NB4 (cell line): ENCODE data around the gene MSI2.
"Not testable (repeated sequence)": the region's sequence is repeated elsewhere in the genome, so short reads cannot be mapped to it uniquely, and the experiment has no call there.

Experiments
- DNase-seq: peaks from one replicate; pipeline ENCODE4 v3.0.0; 2010; ENCODE audit warnings: low read depth
- H3K4me3 ChIP-seq: one replicate; pipeline ENCODE4 v1.5.1; 2011; ENCODE audit warnings: mild to moderate bottlenecking, low read depth, low read length, moderate library complexity
- MYC ChIP-seq: IDR thresholded peaks from 2 replicates; pipeline ENCODE4 v1.6.1; 2011; ENCODE audit warnings: low read depth, low read length
- POLR2A ChIP-seq: IDR thresholded peaks from 2 replicates; pipeline ENCODE4 v1.6.1; 2011; ENCODE audit warnings: mild to moderate bottlenecking; ENCODE audit not compliant: insufficient read length; ENCODE audit errors: extremely low read depth
- TF ChIP-seq, protein P1 (sequence below): IDR thresholded peaks from one replicate; pipeline ENCODE4 v1.5.1; 2012; ENCODE audit warnings: low read depth, low read length
- TF ChIP-seq, protein P2 (sequence below): IDR thresholded peaks from 2 replicates; pipeline ENCODE4 v1.6.1; 2011; ENCODE audit warnings: low read depth, low read length

The MSI2 gene

DNA sequence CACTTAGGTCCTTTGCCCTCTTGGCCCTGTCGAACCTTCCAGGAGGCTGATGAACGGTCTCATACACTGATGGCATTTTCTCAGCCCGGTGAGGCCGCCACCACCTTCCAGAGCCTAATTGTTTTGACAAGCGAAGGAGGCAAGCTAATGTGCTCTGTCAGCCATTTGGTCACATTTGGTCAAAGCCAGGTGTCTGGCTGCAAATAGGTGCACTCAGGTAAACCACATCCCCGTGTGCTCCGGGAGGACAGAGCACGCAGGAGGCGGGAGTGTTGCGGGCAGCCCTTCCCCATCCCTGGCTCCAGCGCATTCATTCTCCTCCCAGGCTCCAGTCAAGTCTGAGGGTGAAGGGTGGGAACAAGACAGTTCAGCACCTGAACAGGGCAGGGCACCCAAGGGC lies 240.1 kb downstream of the MSI2 start:
- TF ChIP-seq MYC, result no peak
- TF ChIP-seq, protein P1, sequence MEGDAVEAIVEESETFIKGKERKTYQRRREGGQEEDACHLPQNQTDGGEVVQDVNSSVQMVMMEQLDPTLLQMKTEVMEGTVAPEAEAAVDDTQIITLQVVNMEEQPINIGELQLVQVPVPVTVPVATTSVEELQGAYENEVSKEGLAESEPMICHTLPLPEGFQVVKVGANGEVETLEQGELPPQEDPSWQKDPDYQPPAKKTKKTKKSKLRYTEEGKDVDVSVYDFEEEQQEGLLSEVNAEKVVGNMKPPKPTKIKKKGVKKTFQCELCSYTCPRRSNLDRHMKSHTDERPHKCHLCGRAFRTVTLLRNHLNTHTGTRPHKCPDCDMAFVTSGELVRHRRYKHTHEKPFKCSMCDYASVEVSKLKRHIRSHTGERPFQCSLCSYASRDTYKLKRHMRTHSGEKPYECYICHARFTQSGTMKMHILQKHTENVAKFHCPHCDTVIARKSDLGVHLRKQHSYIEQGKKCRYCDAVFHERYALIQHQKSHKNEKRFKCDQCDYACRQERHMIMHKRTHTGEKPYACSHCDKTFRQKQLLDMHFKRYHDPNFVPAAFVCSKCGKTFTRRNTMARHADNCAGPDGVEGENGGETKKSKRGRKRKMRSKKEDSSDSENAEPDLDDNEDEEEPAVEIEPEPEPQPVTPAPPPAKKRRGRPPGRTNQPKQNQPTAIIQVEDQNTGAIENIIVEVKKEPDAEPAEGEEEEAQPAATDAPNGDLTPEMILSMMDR, result no peak
- TF ChIP-seq POLR2A, result no peak
- TF ChIP-seq, protein P2, sequence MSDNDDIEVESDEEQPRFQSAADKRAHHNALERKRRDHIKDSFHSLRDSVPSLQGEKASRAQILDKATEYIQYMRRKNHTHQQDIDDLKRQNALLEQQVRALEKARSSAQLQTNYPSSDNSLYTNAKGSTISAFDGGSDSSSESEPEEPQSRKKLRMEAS, result no peak
- DNase-seq, result no peak
- H3K4me3 ChIP-seq, result no peak overlapping the region

DNA sequence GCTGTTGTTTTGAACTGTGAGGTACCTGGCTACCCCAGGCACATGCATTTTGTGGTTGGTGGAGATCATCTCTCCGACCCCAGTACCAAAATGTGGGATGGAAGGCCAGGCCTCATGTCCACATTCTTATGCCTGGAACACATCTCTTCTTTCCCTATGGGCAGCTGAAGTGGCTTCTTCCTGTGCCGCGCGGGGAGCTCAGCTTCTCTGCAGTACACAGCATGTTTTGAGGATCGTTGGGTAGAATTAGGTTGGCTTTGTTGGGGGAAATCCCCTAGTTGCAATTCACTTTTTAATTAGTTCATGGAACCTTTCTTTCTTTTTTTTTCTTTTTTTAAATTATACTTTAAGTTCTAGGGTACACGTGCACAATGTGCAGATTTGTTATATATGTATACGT lies 242.1 kb downstream of the MSI2 start:
- TF ChIP-seq MYC, result no peak
- TF ChIP-seq, protein P1, result no peak
- TF ChIP-seq POLR2A, result no peak
- TF ChIP-seq, protein P2, result no peak
- no peak overlapping the region for H3K4me3 ChIP-seq
- no peak for DNase-seq

DNA sequence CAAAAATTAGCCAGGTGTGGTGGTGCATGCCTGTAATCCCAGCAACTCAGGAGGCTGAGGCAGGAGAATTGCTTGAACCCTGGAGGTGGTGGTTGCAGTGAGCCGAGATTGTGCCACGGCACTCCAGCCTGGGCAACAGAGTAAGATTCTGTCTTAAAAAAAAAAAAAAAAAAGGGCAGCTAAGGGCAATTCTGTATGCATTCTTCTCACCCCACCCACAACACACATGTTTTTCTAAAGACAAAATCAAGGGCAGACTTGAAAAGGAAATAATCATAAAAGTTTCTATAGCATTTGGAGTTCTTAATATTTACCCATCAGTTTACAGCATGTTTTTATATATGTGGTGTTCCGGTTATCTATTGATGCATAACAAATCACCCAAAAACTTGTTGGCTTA lies 242.9 kb downstream of the MSI2 start:
- H3K4me3 ChIP-seq, DNase-seq: not testable (repeated sequence)

DNA sequence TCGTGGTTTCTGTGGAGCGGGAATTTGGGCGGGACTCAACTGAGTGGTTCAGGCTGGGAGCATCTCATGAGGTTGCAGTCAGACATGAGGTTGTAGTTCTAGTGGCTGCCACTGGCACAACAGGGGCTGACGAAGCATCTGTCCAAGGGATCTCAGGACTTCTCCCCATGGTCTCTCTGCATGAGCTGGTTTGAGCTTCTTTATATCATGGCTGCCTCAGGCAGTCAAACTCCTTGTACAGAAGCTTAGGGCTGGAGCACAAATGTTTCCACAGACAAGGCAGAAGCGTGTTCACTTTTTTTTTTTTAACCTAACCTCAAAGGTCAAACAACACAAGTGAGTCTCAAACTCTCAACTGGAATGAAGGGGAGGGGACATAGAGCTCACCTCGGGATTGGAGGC lies 243.3 kb downstream of the MSI2 start:
- no peak for DNase-seq
- H3K4me3 ChIP-seq, result no peak overlapping the region
- TF ChIP-seq MYC (no peak), POLR2A (no peak)
- TF ChIP-seq, protein P1, result no peak
- TF ChIP-seq, protein P2, result no peak

DNA sequence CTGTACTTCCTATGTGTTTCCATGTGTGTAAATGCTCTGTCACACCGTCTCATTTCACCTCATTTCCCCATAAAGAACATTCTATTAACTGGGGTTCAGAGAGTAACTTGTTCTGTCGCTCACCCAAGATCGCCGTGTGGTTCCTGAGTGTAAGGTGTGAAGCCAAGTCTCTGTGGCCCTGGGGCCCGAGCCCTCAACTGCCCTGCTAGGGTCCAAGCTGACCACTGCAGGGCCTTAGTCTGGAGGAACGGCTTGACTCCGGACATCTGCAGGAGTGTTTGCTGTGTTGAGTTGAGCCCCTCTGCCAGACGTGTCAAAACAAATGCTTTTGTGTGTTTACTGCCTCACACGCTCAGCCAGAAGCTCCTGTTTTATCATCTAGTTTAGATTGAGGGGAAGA lies 244.7 kb downstream of the MSI2 start:
- no peak for DNase-seq
- no peak overlapping the region for H3K4me3 ChIP-seq
- TF ChIP-seq POLR2A (no peak), MYC (no peak)
- TF ChIP-seq, protein P2, result no peak
- TF ChIP-seq, protein P1, result no peak

DNA sequence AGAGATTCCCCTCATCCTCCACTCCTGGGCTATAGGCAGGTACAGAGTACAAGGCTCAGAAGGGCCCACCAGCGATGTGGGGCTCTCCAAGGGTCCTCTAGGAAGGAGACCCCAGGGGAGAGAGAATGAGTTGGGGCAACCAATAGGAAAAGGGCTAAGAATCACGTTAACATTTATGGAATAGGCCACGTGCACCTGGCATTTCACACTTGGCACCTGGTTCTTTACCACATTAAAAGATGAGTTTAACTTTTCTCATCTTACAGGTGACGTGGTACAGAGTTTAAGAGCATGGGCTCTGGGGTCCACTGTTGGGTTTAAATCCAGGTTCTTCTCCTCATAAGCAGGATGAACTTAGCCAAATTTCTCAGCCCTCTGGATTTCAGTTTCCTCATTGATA lies 245.7 kb downstream of the MSI2 start:
- DNase-seq, result no peak
- H3K4me3 ChIP-seq, result no peak overlapping the region
- TF ChIP-seq, protein P2, result no peak
- TF ChIP-seq, protein P1, result no peak
- TF ChIP-seq POLR2A (no peak), MYC (no peak)
